ENCODE measurements around the gene FOXA1. TPM values are rescaled to one million over a fixed set of nuclear protein-coding genes. Genes with fewer than 3 reads are reported as not detected.

FOXA1 gene
- total RNA-seq, 2 donors from 2014 or later = 58.4 to 72.0 TPM

DNA sequence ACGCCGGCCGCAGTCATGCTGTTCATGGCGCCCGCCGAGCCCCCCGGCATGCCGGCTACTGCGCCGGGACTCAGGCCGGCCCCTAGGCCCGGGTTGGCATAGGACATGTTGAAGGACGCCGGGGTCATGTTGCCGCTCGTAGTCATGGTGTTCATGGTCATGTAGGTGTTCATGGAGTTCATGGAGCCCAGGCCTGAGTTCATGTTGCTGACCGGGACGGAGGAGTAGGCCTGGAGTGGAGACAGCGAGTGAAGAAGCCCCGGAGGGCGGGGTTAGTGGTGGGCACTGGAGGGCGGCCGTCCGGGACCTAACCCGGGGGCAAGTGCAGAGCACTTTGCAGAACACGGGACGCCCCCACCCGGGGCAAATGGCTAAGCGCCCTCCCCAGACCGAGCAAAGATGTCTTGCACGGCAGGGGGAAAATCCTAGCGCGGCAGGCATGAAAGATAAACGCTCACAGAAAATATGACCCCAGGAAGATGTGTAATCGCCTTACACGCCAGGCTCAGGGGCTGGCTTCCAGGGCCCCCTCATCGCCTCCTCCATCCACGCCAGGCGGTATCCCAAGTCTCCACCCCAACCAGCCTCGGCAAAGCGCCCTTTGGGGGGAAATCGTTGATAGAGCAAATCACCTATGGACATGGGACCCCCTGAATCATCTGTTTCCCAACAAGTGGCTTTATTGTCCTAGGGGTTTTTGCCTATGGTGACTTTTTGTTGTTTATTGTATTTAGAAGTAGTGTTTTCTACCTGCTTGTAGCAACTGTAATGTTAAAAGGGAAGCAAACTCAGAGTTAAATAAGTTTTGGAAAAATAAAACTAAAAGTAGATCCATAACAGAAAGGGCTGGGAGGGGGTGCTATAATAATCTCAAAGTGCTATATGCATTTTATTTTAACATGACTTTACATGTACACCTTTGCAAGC is 2.3 kb downstream of the FOXA1 start:
- no peak for ATAC-seq

DNA sequence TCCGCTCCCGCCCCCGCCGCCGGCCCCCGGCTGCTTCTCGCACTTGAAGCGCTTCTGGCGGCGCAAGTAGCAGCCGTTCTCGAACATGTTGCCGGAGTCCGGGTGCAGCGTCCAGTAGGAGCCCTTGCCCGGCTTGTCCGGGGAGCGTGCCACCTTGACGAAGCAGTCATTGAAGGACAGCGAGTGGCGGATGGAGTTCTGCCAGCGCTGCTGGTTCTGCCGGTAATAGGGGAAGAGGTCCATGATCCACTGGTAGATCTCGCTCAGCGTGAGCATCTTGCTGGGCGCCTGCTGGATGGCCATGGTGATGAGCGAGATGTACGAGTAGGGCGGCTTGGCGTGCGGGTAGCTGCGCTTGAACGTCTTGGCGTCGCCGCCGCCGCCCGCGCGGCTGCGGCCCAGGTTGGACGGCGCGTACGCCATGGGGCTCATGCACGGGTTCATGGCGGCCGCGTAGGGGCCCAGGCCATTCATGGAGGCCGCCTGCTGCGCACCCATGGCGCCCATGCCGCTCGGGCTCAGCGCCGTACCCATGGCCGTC is 3.0 kb downstream of the FOXA1 start:
- intact Hi-C loops (cut with DNase I, micrococcal nuclease) = no loop called here
- peak; percentile 1 for ATAC-seq
- DNase-seq = no peak

More for the DNA sequence above, 2.3 kb downstream of the FOXA1 start:
- peak; percentile 27 to 49 for DNase-seq
- intact Hi-C loops (cut with DNase I, micrococcal nuclease) = no loop called here

DNA sequence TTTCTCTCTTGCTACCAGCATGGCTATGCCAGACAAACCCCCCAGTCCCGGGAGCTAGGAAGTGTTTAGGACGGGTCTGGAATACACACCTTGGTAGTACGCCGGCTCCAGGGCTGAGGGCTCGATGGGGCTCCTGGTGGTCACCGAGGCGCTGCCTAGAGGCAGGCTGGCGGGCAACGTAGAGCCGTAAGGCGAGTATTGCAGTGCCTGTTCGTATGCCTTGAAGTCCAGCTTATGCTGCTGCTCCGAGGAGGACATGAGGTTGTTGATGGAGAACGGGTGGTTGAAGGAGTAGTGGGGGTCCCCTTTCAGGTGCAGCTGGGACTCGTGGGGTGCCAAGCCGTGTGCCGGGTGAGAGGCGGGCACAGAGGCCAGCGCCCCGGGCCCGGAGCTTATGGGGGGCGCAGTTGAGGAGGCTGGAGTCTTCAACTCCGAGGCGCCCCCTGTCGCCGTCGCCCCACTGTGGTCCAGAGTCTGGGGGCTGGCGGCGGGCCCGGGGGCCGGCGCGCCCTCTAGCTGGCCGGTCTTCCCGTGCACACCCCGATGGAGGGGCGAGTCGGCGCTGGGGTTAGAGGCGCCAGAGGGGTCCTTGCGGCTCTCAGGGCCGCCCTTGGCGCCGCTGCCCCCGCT is 3.6 kb downstream of the FOXA1 start:
- DNase-seq (peak; percentile 36 to 72), ATAC-seq (peak; percentile 7)
- intact Hi-C loops (cut with DNase I, micrococcal nuclease) = no loop called here

DNA sequence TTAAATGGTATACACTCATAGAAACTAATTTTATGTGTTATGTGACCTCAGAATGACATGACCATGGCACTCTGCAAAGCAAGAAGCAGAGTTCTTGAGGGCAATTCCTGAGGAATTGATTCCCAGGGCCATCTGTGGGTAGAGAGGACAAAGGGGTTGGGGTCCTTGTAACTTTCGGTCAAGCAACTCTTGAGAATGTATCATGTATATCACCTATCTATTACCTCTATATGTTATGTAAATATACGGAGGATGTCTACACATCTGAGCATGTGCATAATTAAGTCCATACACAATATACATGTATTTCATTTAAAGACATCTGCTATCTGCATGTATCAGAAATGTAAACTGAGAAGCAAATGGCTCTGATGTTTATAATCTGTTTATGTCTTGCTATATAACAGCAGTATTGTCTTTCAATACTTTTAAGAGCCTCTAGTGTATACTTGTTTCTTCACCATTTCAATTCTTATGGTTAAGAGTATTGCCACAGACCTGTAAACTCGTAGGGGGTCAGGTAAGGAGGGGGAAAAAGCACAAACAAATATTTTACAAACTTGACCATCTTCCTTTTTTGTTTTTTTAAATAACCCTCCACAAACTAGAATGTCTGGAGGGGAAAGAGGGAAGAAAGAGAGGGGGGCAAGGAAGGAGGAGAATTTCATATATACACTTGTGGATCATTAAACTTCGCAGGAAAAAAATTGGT is 4.5 kb downstream of the FOXA1 start:
- ATAC-seq (no peak), DNase-seq (no peak)
- intact Hi-C loops (cut with DNase I, micrococcal nuclease) = no loop called here

DNA sequence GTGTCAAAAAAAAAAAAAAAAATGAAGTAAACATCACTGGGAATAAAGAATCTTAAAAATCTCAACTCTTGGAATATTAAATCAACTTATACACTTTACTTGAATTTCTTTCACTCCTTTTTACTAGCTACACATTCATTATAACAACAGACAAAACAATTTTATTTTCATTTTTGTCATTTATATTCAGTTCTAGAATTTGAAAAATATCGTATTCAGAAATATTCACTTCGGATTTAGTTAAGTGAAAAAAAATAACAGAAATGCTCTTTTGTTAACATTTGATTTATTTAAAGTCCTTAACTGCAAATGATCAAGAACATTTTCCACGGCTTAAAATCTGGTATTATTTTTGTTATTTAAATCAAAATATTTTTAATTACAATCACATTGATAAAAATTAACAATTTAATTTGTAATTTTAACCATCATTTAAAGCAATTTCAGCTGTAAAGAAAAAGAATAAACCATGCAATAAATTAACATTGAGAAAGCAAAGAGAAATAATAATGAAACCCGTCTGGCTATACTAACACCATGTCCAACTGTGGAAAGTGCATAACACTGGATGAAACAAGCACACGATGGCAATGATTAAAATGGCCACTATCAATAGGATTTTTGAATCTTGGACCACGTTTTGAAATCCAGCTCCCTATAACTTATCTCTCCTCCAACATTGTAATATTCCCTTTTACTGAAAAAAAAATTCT is 5.2 kb downstream of the FOXA1 start:
- ATAC-seq = no peak
- DNase-seq = no peak
- intact Hi-C loops (cut with DNase I, micrococcal nuclease) = no loop called here

DNA sequence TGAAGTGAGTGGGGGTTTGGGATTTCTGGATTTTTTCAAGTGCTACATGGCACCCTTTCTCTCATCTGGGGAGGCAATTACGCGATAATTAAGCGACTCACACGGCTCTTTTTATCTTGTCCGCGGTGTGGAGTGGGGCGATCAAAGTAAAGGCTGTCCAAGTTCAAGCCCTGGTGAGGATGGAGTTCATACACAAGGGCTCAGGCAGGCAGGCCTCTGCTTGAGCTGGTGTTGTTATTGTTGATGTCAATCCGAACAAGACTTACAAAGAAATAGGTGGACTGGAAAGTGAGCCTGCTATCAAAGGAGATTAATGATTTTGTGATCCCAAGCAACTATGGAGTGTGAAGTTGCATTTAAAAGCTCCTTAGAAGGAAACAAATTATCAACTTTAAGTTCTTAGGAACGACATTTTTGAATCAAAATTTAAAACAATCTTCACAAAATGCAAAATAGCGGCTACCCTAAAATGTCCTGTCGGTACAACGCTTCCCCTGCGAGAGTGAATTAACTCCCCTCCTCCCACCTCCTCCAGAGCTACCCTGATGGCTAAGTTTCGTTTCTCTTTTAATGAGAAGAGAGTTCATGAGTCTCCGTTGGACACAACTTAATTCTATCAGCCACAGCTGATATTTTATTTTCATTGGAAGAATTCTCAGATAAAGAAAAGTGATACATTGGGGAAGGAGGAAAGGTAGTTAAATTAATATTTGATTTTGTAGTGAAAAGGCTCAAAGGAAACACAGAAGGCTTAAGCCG is 5.9 kb downstream of the FOXA1 start:
- intact Hi-C loops (cut with DNase I, micrococcal nuclease) = no loop called here
- DNase-seq = no peak
- no peak for ATAC-seq

DNA sequence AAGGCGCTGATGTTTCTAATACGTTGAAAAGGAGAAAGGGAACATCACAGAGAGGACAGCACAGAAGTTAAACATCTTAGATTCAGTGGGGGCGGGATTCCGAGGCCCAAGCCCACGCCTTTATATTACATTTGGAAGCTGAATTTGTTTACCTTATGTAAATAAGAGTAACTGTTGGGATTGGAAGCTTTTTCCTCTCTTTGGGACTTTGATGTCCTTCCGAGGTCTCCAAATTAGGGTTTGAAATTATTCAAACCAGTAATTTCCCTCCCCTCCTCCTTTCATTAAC is 6.4 kb downstream of the FOXA1 start:
- peak; percentile 21 for ATAC-seq
- intact Hi-C loops (cut with DNase I, micrococcal nuclease) = no loop called here
- DNase-seq = peak; percentile 35 to 43

DNA sequence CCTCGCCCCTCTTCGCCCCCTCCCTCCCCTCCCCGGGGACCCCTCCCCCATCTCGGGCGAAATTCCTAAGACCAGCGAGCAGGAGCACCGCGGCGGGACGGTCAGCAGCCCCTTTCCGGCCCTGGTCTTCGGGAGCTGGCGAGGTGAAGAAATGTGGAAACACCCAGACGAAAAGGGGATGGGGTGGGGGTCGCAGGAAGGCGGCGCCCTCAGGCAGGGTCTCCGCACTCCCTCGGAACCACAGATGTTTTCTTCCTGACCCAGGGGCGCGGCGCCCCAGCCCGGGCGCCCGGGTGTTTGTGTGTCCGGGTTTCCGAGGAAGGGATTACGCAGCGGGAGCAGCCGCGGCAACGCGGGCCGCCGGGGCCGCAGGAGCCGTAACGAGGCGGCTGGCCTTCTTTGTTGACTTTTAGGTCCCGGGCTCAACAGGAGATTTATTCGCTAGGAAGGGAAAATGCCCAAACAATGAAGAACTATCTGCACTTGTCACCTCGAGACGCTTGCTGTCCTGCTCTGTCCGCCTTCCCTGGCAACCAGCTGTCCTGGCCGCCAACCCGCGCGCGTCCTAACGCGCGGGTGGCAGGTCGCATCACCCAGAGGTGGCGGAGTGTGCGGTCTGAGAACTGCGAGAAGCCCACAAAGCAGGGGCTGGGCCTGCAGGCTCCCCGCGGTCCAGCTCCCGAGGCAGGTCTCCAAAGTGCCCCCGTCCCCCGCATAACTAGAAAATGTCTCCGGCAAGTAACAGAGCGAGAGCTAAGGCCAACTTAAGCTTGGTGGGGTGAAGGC is 7.0 kb downstream of the FOXA1 start:
- intact Hi-C loops (cut with DNase I, micrococcal nuclease) = no loop called here
- DNase-seq = peak in 1 of 2 donors; percentile 37
- no peak for ATAC-seq

DNA sequence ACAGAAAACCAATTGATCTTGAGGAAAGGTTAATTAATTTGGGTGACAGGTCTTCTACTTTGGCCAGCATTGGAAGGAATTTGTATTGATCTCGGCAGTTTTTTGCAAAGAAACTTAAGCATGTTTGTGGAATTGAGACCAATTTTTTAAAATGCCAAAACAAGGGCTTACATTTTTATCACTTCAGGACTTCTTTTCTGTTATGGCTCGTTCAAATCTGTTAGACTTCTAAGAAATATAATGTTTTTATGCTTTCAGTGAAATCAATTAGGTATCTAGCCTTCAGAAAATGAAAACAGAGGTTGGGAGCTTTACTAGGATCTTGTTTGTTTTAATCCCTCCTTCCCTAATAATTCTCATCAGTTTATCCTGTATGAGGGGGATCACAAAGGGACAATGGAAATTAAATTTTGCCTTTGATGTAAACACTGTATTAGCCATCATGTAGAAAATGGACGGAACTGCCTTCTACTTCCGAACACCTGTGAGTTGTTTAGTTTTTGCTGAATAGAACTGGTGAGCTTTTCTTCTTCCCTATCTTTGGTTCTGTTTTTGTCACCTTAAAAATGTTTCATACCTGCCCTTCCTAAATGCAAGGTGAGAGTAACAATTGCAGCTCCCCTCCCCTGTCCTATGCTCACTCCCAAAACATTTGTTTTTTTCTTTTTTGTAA is 7.8 kb downstream of the FOXA1 start:
- DNase-seq = no peak
- ATAC-seq = no peak
- intact Hi-C loops (cut with DNase I, micrococcal nuclease) = no loop called here

DNA sequence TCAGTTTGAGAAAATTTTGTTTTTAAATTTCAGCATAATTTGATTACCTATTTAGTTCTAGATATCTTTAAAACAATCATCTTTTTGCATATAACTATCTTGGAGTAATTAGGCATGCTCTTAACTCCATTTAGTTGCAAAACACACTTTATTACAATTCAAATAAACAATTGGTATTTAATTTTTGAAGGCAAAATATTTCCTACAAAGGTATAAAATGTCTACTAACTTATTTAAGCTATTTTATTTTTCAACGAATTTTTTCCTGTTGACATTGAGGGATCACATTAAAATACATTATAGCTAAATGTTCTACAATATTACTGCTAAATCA is 8.3 kb downstream of the FOXA1 start:
- intact Hi-C loops (cut with DNase I, micrococcal nuclease) = no loop called here
- DNase-seq (no peak), ATAC-seq (no peak)

DNA sequence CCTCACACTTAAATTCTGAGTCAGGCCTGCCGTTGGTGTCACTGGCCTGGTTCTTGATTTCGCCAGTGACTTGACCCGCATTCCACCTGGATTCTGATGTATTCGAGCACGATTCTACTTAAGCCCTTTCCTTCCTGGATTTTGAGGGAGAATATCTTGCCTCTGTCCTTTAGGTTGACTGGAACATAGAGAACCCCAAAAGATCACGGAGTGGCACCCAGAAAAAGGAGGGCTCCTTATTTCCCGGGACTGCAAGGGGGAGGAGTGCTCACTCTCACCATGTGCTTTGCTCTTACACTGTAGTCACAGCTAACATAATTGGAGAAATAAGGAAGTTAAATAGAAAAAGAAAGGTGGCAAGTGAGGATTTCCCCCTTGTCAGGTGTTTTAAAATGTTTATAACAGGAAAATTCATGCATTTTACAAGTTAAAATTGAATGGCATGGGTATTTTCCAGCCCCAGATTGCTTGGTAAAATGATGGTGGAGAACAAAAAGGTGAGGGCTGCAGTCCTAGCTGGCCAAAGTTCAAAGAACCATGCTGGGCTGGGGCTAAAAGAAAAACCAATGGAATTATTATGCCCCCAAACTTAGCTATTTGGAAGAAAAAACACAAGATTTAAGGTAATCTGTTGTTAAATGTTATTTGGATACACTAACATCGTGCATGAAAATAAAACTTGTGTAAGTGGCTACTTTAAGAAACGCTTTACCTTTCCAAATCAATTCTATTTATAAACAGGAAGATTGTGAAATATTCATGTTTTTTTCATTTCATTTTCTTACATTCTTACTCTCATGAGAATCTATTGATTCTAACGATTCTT is 8.9 kb downstream of the FOXA1 start:
- ATAC-seq (peak; percentile 29), DNase-seq (peak in 1 of 2 donors; percentile 24)
- intact Hi-C loops (cut with DNase I, micrococcal nuclease) = no loop called here

DNA sequence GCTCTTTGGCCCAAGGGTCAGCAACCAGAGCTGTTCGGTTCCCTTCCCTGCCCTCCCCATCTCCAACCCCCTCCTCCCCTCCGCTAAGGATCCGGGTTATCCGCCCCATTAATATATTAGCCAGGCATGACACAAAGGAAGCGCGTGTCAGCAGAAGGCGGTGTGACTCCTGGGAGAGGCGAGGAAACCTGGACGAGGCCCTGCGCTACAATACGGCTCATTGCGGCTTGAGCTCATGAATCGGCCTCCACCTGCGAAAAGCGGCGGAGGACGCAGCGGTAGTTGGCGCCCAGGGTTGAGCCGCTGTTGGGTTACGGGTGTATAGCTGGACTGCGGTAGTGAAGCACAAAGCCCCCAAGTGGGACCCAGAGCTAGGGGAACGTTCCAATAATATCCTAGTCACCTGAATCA is 9.9 kb downstream of the FOXA1 start:
- DNase-seq = peak; percentile 36 to 51
- peak; percentile 37 for ATAC-seq
- intact Hi-C loops (cut with DNase I, micrococcal nuclease) = no loop called here

DNA sequence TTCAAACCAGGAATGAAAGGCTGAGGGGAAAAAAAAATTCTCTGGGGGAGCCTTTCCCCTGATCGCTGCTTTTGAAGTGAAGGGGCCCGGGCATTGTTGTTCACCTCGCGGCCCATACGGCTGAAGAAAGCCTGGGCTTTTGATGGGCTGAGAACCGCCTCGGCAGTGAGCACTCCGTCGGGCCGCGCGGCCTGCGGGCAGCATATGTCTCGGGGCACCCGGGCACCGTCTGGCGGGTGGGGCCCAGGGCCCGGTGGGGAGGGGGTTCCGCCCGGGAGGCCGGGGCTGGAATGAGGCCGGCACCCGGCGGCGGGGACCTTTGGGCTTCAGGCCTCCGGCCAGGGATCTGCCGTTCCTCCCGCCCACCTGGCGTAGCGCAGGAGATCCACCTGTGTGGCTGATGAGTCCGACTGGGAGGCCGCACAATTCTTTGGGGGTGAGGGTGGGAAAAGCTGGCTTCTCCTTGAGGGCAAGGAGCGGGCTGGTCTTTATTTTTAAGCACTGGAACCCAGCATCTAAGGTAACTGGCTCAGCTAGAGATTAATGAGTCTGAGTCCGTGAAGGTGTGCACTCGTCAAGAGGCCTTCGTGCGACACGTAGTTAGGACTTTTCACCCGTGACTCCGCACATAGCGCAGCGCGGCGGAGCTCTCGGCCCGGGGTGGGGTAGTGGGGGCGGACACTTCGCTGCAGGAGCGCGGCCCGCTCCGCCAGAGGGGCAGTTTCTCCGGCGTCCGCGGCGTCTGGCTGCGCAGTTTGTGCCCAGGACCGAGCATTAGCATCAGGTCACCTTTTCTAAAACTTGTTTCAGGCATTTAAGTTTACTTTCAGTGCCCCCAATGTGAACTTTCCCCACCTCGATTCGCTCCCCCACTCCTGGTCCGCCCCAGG is 10.6 kb downstream of the FOXA1 start:
- DNase-seq = peak; percentile 38 to 72
- ATAC-seq = peak; percentile 59
- intact Hi-C loops (cut with DNase I, micrococcal nuclease) = no loop called here

DNA sequence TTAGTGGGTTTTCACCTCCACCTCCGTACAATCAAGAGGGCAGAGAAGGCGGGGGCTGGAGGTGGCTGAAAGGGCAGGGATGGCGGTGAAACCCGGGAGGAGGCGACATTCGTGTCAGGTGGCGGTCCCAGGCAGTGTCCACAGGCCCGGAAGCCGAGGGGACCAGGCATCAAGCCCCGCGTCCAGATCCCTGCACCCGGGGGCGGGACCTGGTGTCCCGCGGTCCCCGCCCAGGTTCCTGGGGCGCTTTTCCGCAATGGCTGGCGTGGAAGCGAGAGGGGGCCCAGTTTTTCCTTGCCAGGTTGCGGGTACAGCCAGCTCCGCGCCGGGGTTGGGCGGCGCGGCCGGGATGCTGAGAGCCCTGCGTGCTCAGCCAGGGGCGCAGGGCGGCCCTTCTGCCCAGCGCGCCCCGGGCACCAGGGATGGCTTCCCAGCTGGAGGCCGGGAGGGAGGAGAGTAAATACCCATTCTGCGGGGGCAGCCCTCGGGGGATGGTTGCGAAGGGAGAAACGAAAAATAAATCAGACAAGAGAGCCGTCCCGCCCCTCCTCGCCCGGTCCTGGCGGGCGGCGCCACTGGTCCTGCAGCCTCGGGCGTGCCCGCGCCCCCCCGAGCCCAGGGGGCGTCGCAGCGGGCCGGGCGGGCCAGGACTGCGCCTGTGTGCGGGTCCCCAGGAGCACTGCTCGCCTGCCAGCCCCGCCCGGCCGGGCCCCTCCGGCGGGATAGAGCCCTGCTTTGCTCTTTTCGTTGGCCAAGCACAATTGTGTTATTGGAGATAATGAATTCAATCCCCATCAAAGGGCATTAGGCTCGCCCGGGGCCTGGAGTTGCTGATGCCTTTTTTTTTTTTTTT is 11.5 kb downstream of the FOXA1 start:
- DNase-seq (peak; percentile 46 to 66), ATAC-seq (peak; percentile 51)
- intact Hi-C loops (cut with DNase I, micrococcal nuclease) = no loop called here

Measured in left colon (tissue), 2 donors.